GM12878 (cell line): ENCODE measurements around the gene DOCK9.
"Not testable (repeated sequence)": the region's sequence is repeated elsewhere in the genome, so short reads cannot be mapped to it uniquely, and the experiment has no call there.

Experiments used
- CBX3 ChIP-seq: fragments of 200-600 bp; sonication (generic); IDR thresholded peaks from 2 replicates; pipeline ENCODE4 v1.6.1; 2016; ENCODE audit warnings: low read depth, borderline replicate concordance
- CBX5 ChIP-seq: sonication (generic); IDR thresholded peaks from 2 replicates; pipeline ENCODE4 v1.6.1; 2016; ENCODE audit warnings: low read depth, moderate library complexity, mild to moderate bottlenecking, inconsistent platforms
- EP300 ChIP-seq, 2 experiments: fragments of 150-350 bp in 1 of 2; IDR thresholded peaks; 2 replicates each; pipeline ENCODE4 v1.6.1; 2011 to 2012; ENCODE audit warnings: low read depth in 2 of 2, low read length in 2 of 2, borderline replicate concordance in 1 of 2, improper control_type of control experiment in 1 of 2, inconsistent platforms in 1 of 2; ENCODE audit not compliant: control insufficient read depth in 1 of 2
- ETV6 ChIP-seq, 2 experiments: fragments of 450-650 bp in 1 of 2; IDR thresholded peaks in 1 of 2; conservative IDR thresholded peaks in 1 of 2; 2 replicates each; pipeline ENCODE4 v1.6.1; 2014; ENCODE audit warnings: antibody characterized with exemption in 1 of 2, borderline replicate concordance in 1 of 2, low read depth in 1 of 2, mild to moderate bottlenecking in 1 of 2, moderate library complexity in 1 of 2
- POLR2AphosphoS5 ChIP-seq: IDR thresholded peaks from 2 replicates; pipeline ENCODE4 v1.6.1; 2011; ENCODE audit warnings: mild to moderate bottlenecking, low read length, inconsistent platforms
- PRDM15 ChIP-seq: fragments of 450-650 bp; formaldehyde crosslinking; IDR thresholded peaks from 2 replicates; pipeline ENCODE4 v1.4.0; 2020; ENCODE audit warnings: mild to moderate bottlenecking, moderate library complexity
- RBBP5 ChIP-seq: fragments of 200-600 bp; sonication (generic); conservative IDR thresholded peaks from 2 replicates; pipeline ENCODE4 v1.6.1; 2016
- REST ChIP-seq: IDR thresholded peaks from 2 replicates; pipeline ENCODE4 v1.6.1; 2012; ENCODE audit warnings: mild to moderate bottlenecking, low read depth, low read length
- RFX5 ChIP-seq: IDR thresholded peaks from 2 replicates; pipeline ENCODE4 v1.6.1; 2011; ENCODE audit warnings: low read depth, low read length, improper control_type of control experiment
- ZBTB33 ChIP-seq: fragments of 450-650 bp; IDR thresholded peaks from 2 replicates; pipeline ENCODE4 v1.6.1; 2017; ENCODE audit warnings: mild to moderate bottlenecking
- TF ChIP-seq, protein P1 (sequence below): fragments of 150-350 bp; IDR thresholded peaks from 2 replicates; pipeline ENCODE4 v1.6.1; 2016; ENCODE audit warnings: low read depth, low read length
- TF ChIP-seq, protein P2 (sequence below), 3 experiments: IDR thresholded peaks in 2 of 3; conservative IDR thresholded peaks in 1 of 3; 2 replicates each; pipeline ENCODE4 v1.5.1; 2011; ENCODE audit warnings: low read depth in 3 of 3, low read length in 3 of 3, mild to moderate bottlenecking in 3 of 3, control low read depth in 2 of 3, moderate library complexity in 2 of 3, inconsistent platforms in 1 of 3, mixed read lengths in 1 of 3; ENCODE audit not compliant: control insufficient read depth in 2 of 3, insufficient read depth in 1 of 3; ENCODE audit errors: extremely low read depth in 1 of 3

- TF ChIP-seq, protein P1, sequence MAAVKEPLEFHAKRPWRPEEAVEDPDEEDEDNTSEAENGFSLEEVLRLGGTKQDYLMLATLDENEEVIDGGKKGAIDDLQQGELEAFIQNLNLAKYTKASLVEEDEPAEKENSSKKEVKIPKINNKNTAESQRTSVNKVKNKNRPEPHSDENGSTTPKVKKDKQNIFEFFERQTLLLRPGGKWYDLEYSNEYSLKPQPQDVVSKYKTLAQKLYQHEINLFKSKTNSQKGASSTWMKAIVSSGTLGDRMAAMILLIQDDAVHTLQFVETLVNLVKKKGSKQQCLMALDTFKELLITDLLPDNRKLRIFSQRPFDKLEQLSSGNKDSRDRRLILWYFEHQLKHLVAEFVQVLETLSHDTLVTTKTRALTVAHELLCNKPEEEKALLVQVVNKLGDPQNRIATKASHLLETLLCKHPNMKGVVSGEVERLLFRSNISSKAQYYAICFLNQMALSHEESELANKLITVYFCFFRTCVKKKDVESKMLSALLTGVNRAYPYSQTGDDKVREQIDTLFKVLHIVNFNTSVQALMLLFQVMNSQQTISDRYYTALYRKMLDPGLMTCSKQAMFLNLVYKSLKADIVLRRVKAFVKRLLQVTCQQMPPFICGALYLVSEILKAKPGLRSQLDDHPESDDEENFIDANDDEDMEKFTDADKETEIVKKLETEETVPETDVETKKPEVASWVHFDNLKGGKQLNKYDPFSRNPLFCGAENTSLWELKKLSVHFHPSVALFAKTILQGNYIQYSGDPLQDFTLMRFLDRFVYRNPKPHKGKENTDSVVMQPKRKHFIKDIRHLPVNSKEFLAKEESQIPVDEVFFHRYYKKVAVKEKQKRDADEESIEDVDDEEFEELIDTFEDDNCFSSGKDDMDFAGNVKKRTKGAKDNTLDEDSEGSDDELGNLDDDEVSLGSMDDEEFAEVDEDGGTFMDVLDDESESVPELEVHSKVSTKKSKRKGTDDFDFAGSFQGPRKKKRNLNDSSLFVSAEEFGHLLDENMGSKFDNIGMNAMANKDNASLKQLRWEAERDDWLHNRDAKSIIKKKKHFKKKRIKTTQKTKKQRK, result not testable (repeated sequence)
- TF ChIP-seq ETV6 (conservative IDR thresholded peaks at IDR 0.05 in 1 of 2, IDR thresholded peaks at IDR 0.05 in 1 of 2; ENCODE audit: borderline replicate concordance in 1 of 2, low read depth in 1 of 2); RBBP5; REST; CBX5; CBX3; PRDM15 (CRISPR knock-in tag); ZBTB33; POLR2AphosphoS5; EP300 (IDR thresholded peaks at IDR 0.05; ENCODE audit: borderline replicate concordance in 1 of 2, control insufficient read depth in 1 of 2, low read depth in 2 of 2, low read length in 2 of 2); RFX5: not testable (repeated sequence)
- TF ChIP-seq, protein P2, sequence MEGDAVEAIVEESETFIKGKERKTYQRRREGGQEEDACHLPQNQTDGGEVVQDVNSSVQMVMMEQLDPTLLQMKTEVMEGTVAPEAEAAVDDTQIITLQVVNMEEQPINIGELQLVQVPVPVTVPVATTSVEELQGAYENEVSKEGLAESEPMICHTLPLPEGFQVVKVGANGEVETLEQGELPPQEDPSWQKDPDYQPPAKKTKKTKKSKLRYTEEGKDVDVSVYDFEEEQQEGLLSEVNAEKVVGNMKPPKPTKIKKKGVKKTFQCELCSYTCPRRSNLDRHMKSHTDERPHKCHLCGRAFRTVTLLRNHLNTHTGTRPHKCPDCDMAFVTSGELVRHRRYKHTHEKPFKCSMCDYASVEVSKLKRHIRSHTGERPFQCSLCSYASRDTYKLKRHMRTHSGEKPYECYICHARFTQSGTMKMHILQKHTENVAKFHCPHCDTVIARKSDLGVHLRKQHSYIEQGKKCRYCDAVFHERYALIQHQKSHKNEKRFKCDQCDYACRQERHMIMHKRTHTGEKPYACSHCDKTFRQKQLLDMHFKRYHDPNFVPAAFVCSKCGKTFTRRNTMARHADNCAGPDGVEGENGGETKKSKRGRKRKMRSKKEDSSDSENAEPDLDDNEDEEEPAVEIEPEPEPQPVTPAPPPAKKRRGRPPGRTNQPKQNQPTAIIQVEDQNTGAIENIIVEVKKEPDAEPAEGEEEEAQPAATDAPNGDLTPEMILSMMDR (IDR thresholded peaks at IDR 0.05 in 2 of 3, conservative IDR thresholded peaks at IDR 0.05 in 1 of 3; ENCODE audit: control insufficient read depth in 2 of 3, extremely low read depth in 1 of 3, insufficient read depth in 1 of 3, low read depth in 3 of 3, low read length in 3 of 3), result not testable (repeated sequence)
Observed at GRCh38 chr13:98812186-98812790, 165.6 kb downstream of the DOCK9 start.
